Activated CD8-positive, alpha-beta memory T cell treated with anti-CD3 and anti-CD28 coated beads, Interleukin-2, amount 50 U/mL, for 24 hours (primary cell): Measurements from ENCODE around the gene CCDC78.
A peak's percentile ranks its signal among the peaks of the same experiment; 100 is the strongest.
"Not testable (repeated sequence)": the region's sequence is repeated elsewhere in the genome, so short reads cannot be mapped to it uniquely, and the experiment has no call there.

Experiments
- DNase-seq: peaks from one replicate; pipeline ENCODE4 v3.0.0-alpha.2; 2020; ENCODE audit errors: extremely low read depth

Gene CCDC78

DNA sequence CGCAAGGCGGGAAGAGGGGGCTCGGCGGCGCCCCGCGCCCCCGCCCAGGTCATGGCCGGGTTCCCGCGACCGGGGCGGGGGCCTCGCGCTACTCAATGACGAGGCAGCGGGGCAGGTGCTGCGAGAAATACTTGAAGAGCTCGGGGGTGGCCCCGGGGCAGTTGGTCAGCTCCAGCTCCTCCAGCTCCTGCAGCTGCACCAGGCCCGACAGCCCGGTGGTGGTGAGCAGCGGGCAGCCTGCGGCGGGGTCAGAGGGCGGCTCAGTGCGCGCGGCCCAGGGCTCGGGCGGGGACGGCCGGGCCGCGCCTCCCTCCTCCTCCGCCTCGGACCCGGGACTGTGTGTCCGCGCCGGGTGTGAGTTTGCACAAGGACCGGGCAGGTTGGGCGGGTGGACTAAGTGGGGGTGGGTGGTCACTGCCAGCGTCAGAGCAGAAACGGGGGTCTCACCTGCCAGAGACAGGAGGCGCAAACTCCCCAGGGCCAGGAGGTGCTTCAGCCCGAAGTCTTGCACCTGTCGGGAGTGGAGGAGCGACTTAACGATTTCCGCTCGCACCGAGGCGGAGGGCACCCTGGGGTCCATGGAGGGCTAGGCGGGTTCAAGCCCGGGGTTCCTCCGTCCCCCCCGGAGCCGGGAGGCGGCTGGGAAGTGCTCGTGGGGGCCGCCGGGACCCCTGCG, 31.9 kb downstream of the CCDC78 start:
- DNase-seq: no peak

DNA sequence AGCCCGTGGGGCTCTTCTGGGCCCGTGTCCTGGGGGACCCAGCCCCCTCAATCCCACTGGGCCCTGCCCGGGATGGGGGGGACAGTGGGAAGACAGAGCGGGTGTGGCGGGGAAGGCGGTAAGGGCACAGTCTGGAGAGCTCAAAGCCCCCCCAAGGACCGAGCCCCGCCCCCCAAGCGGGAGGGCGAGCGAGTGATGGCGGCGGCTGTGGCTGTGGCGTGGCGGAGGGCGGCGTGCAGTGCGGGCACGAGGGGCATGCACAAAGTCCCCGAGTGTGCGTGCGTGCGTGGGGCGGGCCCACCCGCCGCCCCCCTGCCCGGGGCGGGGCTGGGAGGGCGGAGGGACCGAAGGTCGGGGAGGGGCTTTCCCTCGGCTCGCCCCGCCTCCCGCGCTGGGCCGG, 32.5 kb downstream of the CCDC78 start:
- DNase-seq: no peak

DNA sequence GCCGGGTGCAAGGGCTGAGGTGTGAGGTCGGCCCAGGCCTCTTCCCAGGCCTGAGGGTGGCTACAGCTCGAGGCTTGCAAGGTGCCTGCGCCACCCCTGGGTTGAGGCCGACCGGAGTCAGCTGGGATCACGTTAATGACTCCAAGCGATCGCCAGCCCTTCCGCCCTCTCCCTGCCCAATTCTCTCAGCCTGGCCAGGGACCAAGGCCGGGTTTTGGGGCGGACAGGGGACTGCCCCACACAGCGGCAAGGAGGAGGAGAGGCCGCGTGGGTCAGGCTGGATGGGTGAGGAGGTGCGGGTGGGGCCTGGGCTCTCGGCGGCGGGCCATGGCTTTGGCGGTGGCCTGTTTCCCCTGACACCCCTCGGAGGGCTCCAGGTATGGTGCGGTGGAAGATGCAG, 32.9 kb downstream of the CCDC78 start:
- DNase-seq: no peak

DNA sequence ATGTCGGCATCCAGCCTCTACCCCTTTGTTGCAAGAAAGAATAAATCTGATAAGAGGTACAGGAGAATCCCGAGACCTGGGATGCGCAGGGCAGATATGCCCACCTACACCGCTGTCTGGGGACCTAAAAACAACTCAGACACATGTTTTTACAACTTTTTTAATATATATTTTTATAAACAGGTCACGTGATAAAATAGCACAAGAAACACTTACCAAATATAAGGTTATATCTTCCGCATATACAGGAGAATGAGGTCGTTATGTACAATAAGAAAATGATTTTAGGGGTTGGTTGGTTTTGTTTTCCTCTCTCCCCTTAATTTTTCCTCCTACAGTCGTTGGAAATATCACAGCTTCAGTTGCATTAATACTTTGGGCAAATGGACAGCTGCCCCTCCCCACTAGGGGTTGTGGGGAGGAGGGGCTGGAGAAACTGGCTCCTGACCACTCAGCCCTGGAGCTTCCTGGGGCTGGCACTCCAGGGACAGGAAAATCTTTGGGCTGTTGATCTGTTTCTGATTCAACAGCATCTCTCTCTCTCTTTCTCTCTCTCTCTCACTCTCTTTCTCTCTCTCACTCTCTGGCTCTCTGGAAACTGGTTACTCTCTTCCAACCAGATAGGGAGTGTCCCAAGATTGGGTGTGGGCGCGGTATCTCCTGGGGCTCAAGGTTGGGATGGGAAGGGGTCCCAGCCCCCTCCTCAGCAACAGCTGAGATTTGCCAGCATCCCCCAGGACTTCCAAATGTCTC, 33.7 kb downstream of the CCDC78 start:
- DNase-seq: no peak

DNA sequence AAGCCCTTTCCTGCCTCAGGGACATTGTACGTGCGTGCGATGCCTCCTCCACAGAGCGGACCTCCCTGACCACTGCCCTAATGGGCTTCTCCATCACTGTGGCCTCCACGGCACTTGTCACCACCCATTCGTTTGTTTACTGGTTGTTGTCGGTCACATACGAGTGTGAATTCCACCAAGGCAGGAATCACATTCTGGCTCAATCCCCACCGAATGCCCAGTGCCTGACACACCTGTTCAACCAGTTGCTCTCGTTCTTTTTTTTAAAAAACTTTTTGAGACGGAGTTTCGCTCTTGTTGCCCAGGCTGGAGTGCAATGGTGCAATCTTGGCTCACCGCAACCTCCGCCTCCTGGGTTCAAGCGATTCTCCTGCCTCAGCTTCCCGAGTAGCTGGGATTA, 35.0 kb downstream of the CCDC78 start:
- DNase-seq: not testable (repeated sequence)

DNA sequence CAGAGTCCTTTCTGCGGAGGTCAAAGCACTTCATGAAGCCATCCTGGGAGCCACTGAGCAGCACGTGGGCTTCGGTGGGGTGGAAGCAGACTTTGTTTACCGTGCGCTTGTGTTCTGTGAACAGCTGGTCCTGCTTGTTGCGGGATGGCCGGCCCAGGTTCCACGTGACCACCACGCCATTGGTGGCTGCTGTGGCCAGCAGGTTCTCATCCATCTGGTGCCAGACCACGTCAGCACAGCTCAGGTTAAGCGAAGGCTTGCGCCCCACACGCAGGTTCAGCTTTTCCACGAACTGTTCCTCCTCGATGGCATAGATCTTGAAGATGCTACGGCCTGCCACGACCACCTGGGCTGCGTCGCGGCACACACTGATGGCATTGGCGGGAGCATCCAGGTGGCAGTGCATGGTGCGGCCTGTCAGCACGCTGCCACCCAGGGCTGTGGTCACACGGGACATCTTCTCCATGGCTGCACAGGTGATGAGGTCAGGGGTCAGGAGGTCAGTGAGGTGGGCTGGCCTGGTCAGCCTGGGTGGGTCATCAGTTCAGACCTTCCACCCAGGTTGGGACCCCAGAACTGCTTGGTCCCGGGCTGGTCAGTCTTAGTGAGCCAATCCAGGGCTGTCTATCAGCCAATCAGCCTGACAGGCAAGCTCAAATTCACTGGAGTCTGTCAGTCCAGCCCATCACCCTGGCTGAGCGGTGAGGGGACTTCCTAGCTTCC, 36.9 kb downstream of the CCDC78 start:
- DNase-seq: no peak

DNA sequence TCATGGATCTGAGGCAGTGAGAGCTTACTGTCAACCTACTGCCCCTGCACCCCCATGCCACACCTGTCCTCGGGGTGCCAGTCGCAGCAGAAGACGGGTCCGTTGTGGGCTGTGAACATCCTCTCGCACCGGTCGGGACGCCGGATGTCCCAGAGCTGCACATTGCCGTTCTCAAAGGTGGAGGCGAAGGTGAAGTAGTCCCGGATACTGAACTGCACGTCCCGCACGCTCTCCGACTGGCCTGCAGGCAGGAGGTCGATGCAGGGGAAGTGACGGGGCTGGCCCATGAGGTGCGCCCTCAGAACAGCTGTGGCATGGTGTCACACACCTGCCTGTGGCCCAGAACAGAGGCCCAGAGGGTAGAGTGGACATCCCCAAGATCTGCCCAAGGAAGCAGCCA, 38.7 kb downstream of the CCDC78 start:
- no peak for DNase-seq

DNA sequence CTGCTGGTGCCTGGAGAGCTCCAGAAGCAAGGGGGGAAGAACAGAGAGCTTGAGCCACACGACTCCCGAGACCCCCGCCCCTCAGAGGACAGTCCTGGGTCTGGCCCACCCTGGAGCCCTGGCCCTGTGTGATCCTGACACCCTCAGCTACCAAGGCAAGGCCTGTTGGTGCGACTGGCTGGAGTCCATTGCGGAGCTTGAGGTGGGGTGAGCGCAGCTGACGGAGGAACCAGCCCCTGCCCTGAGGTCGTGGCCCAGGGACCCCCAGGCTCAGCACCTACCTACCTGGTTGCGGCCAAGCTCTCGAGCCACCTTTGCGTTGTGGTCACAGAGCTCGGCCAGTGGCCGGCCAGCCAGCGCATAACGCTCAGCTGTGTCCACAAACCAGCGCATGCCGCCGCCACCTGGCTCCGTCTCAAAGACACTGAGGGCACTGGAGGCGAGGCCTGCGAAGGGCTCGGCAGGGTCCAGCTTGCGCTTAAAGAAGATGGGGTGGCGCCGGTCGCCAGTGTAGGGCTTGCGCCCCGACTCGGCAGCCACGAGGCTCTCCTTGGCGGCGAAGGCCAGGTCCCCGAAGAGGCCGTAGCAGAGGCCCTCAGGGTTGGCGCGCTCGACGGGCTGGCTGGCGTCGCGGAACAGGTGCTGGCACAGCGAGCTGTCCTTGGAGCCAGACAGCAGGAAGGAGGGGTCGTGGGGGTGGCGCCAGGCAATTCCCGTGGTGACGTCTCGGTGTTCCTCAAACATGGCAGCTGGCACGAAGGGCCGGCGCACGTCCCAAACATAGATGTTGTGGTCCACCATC, 39.6 kb downstream of the CCDC78 start:
- DNase-seq: no peak

DNA sequence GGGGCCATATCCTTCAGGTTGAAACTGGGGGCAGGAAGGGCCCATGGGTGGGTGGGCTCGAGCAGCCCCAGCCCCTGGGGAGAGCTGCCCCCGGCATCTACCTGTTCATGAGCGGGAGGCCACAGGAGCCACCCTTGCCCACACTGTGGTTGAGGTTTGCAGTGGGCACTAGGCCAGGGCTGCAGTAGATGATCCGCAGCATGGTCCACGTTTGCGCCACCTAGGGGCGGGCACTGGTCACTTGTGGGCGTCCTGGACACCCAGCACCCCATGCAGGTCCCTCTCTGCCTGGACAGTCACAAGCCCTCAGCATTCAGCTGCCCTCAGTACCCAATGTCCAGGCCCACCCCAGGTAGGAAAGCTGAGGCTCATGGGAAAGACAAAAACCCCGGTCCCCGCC, 40.3 kb downstream of the CCDC78 start:
- no peak for DNase-seq

DNA sequence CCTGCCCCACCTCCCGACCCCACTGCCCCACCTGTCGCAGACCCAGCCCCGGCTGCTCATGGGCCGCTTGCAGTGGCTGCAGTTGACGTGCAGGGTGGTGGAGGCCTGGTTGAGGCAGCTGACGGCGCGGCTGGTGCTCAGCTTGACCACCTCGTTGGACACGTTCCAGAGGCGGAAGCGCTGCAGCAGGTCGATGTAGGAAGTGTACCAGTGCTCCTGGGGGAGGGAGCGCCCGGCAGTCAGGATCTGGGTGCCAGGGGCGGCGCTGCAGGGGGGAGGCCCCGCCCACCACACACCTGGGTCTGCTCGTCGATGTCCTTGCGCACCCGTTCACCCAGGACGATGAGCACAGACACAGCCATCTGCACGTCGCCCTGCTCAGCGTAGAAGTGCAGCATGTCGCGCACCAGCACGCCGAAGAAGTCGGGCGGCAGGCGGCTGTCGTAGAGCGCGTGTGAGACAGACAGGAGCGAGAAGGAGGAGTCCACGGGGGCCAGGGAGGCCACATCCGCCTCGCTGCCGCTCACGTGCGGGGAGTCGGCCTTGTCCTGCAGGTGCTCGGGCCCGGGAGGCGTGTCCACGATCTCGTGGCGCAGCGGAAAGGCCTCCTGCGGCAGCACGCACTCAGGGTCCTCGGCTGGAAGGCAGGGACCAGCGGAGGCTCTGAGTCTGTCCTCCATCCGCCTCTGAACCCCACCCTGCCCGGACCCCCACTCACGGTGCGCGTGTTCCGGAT, 41.1 kb downstream of the CCDC78 start:
- DNase-seq: no peak

DNA sequence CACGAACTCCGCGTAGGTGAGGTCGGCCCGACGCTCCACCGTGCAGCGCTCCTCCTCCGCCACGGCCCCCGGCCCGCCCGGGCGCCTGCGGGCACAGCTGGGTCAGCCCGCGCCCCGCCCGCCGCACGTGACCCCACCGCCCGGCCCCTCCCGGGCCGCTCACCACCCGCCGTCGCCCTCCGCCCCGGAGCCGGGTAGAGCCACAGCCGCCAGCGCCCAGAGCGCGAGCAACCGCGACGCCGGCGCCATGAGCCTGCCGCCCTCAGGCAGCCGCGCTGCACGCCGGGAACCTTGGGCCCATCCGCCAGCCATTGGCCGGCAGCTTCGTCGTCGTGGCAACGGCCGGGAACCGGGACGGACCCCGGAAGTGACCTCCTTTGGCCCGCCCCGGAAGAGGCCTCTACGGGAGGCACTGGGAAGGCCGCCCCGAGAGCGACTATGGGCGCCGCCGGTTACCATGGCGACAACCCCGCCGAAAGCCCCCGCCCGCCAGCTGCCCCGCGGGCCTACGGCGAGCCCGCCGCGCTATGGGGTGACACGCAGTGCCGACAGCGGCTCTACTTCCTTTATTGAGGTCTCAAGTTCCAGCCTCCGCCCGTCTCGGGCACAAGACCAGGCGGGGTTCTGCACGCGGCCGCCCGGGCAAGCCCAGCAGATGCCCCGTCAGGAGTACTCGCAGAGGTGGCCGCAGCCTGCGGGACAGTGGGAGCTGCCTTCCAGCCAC, 42.0 kb downstream of the CCDC78 start, which contains the start of gene JMJD8:
Gene JMJD8 (minus strand): TSS at position 264 of the 724 bp plus-strand sequence. CDS start 15 bp downstream, at position 249.
- DNase-seq: peak; percentile 93

DNA sequence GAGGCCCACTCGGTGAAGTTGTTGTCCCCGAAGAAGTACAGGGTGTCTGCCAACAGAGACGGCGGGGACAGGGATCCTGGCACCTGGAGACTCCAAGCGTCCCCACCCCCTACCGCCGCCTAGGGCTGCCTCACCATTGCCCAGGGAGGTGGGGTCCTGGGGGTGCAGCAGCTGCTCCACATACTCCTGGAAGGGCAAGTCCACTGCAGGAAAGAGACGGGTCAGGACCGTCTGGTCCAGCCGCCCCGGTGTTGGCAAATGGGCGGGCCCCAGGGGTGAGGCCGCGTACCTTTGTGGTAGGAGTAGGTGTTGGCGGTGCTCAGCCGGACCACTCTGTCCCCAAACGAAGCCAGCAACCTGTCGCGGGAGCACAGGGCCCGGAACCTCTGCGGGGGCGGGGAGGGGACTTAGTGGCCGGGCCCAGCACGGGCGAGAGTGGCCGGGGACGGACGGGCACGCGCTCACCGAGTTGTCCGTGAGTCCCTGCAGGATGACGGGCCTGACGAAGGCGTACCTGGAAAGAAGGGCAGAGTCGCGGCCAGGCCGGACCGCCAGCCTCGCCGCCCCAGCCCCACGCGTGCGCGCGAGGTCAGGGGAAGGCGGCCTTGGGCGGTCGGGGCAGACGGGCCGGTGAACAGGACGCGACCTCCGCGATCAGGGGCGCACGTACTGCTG, 42.7 kb downstream of the CCDC78 start:
- no peak for DNase-seq

DNA sequence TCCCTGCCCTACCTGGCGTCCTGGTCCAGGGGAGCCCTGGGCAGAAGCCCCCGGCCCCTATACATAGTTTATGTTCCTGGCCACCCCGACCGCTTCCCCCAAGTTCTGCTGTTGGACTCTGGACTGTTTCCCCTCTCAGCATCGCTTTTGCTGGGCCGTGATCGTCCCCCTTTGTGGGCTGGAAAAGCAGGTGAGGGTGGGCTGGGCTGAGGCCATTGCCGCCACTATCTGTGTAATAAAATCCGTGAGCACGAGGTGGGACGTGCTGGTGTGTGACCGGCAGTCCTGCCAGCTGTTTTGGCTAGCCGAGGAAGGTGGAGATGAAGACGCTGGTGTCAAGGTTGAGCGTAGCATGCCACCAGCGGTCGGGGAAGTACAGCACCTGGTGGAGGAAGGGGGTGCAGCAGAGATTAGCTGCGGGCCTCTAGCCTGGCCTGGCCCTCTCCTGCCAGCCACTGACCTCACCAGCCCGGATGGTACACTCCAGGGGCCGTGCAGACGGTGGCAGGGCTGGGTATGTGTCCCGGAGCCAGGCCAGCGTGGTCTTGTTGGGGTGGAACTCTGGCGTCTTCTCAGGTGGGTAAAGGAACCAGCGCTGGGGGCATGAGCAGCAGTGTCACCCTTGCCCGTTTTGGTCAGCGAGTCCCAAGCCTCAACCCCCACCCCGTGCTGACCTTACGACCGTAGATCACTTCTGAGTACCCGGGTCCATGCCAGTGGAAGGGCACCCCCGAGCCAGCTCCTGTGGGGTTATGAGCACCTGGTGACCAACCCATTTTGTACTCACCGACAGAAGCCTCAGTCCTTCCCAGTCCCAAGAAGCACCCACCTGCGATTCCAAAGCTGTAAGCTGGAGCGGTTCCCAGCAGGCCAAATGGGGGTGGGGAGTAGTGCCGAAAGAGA, 43.5 kb downstream of the CCDC78 start:
- DNase-seq: no peak

DNA sequence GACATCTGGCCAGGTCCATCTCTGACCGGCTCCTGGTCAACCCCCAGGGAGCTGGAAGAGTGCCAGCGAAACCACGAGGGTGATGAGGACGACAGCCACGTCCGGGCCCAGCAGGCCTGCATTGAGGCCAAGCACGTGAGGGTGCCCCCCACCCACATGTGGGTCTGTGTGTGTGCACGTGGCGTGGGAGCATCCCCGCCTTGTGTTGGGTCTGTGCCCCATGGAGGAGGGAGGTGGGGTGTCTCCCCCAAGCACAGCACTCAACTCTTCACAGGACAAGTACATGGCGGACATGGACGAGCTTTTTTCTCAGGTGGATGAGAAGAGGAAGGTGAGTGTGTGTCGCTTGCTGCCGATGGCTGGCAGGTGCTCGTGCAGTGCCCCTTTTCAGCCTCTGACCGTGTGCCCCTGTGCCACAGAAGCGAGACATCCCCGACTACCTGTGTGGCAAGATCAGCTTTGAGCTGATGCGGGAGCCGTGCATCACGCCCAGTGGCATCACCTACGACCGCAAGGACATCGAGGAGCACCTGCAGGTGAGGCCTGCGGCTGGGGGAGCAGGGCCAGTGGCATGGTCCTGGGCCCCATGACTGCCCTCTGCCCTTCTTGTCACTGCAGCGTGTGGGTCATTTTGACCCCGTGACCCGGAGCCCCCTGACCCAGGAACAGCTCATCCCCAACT, 44.4 kb downstream of the CCDC78 start:
- DNase-seq: no peak

DNA sequence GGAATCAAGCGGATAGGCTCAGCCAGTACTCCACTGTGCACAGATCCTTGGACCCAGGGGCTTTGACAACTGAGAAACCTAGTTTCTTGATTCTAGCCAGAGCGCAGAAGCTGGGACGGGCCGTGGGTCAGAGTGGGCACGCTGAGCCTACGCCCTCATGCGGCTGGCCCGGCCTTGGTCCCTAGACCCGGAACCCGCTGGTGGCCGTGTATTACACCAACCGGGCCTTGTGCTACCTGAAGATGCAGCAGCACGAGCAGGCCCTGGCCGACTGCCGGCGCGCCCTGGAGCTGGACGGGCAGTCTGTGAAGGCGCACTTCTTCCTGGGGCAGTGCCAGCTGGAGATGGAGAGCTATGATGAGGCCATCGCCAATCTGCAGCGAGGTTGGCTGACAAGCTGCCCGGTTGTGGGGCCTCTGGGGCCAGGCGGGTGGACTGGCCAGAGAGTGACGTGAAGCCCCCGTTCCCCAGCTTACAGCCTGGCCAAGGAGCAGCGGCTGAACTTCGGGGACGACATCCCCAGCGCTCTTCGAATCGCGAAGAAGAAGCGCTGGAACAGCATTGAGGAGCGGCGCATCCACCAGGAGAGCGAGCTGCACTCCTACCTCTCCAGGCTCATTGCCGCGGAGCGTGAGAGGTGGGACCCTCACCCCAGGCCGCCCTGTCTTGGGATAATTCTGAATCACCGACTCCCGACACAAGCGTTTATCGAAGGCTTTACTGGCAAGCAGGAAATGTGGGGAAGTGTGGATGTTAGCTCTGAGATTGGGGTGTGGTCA, 45.1 kb downstream of the CCDC78 start:
- no peak for DNase-seq

DNA sequence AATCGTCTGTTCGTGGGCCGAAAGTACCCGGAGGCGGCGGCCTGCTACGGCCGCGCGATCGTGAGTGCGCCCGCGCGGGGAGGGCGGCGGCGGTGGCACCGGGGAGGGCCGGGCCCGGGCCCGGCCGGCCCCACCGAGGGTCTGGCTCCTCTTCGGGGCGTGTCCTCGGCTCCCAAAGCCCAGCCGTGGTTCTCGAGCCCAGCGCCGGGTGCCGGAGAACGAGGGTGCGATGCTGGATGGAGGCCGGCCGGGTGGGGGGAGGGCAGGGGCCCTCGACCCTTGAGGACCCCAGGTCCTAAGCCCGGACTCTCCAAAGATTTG, 45.7 kb downstream of the CCDC78 start:
- no peak for DNase-seq

DNA sequence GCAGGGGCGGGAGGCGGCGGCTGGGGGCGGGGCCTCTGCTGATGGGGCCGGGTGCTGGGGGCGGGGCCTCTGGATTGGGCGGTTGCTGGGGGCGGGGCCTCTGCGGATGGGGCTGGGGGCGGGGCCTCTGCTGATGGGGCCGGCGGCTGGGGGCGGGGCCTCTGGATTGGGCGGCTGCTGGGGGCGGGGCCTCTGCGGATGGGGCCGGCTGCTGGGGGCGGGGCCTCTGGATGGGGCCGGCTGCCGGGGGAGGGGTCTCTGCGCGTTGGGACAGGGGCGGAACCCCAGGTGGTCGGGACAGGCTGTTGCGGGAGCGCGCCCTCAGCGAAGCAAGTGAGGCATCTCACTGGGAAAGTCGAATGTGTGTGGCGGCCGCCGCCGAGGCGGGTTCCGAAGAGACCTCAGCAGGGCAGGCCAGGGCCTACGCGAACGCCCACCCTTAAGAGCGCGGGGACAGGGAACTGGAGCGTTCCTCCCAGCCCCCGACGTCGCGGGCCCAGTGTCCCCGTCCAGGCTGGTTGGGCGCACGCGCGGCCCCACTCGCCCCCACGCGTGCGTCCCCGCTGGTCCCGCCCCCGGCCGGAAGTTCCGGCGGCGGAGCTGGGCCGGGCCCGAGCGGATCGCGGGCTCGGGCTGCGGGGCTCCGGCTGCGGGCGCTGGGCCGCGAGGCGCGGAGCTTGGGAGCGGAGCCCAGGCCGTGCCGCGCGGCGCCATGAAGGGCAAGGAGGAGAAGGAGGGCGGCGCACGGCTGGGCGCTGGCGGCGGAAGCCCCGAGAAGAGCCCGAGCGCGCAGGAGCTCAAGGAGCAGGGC, 46.2 kb downstream of the CCDC78 start, which contains the start of gene STUB1:
Gene STUB1 (plus strand): TSS at position 597 of the 811 bp plus-strand sequence. CDS start 116 bp downstream, at position 713.
- peak; percentile 76 for DNase-seq
